Measurements from ENCODE around the gene MYL10.
"Not testable (repeated sequence)": the region's sequence is repeated elsewhere in the genome, so short reads cannot be mapped to it uniquely, and the experiment has no call there.

The MYL10 gene

GRCh38 chr7:101620991-101621390 is 8.1 kb downstream of the MYL10 start:
- in situ Hi-C loops (cut with MboI; ENCODE audit: low sequenced_read_pairs) = no loop called here

- in situ Hi-C loops (cut with MboI; ENCODE audit: low sequenced_read_pairs) = no loop called here
Observed at GRCh38 chr7:101620395-101620794, 8.7 kb downstream of the MYL10 start.

- in situ Hi-C loops (cut with MboI; ENCODE audit: low sequenced_read_pairs) = no loop called here
Observed at GRCh38 chr7:101618916-101619315, 10.2 kb downstream of the MYL10 start.

GRCh38 chr7:101618207-101618839 is 10.8 kb downstream of the MYL10 start:
- in situ Hi-C loops (cut with MboI; ENCODE audit: low sequenced_read_pairs) = no loop called here

GRCh38 chr7:101617451-101618206 is 11.5 kb downstream of the MYL10 start:
- in situ Hi-C loops (cut with MboI; ENCODE audit: low sequenced_read_pairs) = no loop called here

- in situ Hi-C loops (cut with MboI; ENCODE audit: low sequenced_read_pairs) = no loop called here
Observed at GRCh38 chr7:101615446-101615845, 13.7 kb downstream of the MYL10 start.

- in situ Hi-C loops (cut with MboI; ENCODE audit: low sequenced_read_pairs) = no loop called here
Observed at GRCh38 chr7:101614939-101615302, 14.2 kb downstream of the MYL10 start.

GRCh38 chr7:101614098-101614938 is 14.8 kb downstream of the MYL10 start:
- in situ Hi-C loops (cut with MboI; ENCODE audit: low sequenced_read_pairs) = no loop called here

- in situ Hi-C loops (cut with MboI; ENCODE audit: low sequenced_read_pairs) = no loop called here
Observed at GRCh38 chr7:101612885-101613515, 16.1 kb downstream of the MYL10 start.

- in situ Hi-C loops (cut with MboI; ENCODE audit: low sequenced_read_pairs) = no loop called here
Observed at GRCh38 chr7:101608772-101609713, 20.1 kb downstream of the MYL10 start.

GRCh38 chr7:101606498-101606923 is 22.6 kb downstream of the MYL10 start:
- in situ Hi-C loops (cut with MboI; ENCODE audit: low sequenced_read_pairs) = no loop called here

GRCh38 chr7:101605611-101606497 is 23.2 kb downstream of the MYL10 start:
- in situ Hi-C loops (cut with MboI; ENCODE audit: low sequenced_read_pairs) = no loop called here

GRCh38 chr7:101604934-101605332 is 24.2 kb downstream of the MYL10 start:
- in situ Hi-C loops (cut with MboI; ENCODE audit: low sequenced_read_pairs) = not testable (repeated sequence)

- in situ Hi-C loops (cut with MboI; ENCODE audit: low sequenced_read_pairs) = no loop called here
Observed at GRCh38 chr7:101604331-101604933, 24.7 kb downstream of the MYL10 start.

- in situ Hi-C loops (cut with MboI; ENCODE audit: low sequenced_read_pairs) = no loop called here
Observed at GRCh38 chr7:101602484-101603241, 26.4 kb downstream of the MYL10 start.

- in situ Hi-C loops (cut with MboI; ENCODE audit: low sequenced_read_pairs) = no loop called here
Observed at GRCh38 chr7:101602082-101602481, 27.0 kb downstream of the MYL10 start.

GRCh38 chr7:101599787-101600186 is 29.3 kb downstream of the MYL10 start:
- in situ Hi-C loops (cut with MboI; ENCODE audit: low sequenced_read_pairs) = no loop called here
